Liver (tissue), 9 donors: ENCODE measurements around the gene ANKRD65. TPM values are rescaled to one million over a fixed set of nuclear protein-coding genes. Genes with fewer than 3 reads are reported as not detected.

Experiments used
- DNase-seq: peaks from one replicate; pipeline ENCODE4 v3.0.0-alpha.2; 2017; ENCODE audit warnings: low spot score
- H3K27ac ChIP-seq, 2 donors: one replicate each; pipeline ENCODE4 v1.7.0; 2013; ENCODE audit warnings: inconsistent platforms in 2 of 2, low read length in 2 of 2, control low read depth in 1 of 2, low read depth in 1 of 2, mild to moderate bottlenecking in 1 of 2
- H3K27me3 ChIP-seq, 4 donors: one replicate each; pipeline versions ENCODE4 v1.6.1 to v1.7.0; 2013; ENCODE audit warnings: low read length in 3 of 4, inconsistent platforms in 1 of 4, mild to moderate bottlenecking in 1 of 4, moderate library complexity in 1 of 4; ENCODE audit not compliant: control insufficient read depth in 4 of 4, insufficient read depth in 4 of 4
- H3K36me3 ChIP-seq, 4 donors: one replicate each; pipeline versions ENCODE4 v1.6.1 to v1.7.0; 2013; ENCODE audit warnings: low read length in 3 of 4, mild to moderate bottlenecking in 3 of 4, low read depth in 1 of 4, moderate library complexity in 1 of 4; ENCODE audit not compliant: control insufficient read depth in 4 of 4, insufficient read depth in 3 of 4
- H3K4me1 ChIP-seq, 4 donors: one replicate each; pipeline versions ENCODE4 v1.6.1 to v1.7.0; 2013; ENCODE audit warnings: low read length in 3 of 4, mild to moderate bottlenecking in 3 of 4, moderate library complexity in 1 of 4; ENCODE audit not compliant: control insufficient read depth in 4 of 4, insufficient read depth in 4 of 4
- H3K4me3 ChIP-seq, 3 donors: one replicate each; pipeline versions ENCODE4 v1.6.1 to v1.7.0; 2013; ENCODE audit warnings: low read length in 3 of 3, control low read depth in 1 of 3, low read depth in 1 of 3, mild to moderate bottlenecking in 1 of 3
- H3K9ac ChIP-seq, 2 donors: one replicate each; pipeline ENCODE4 v1.7.0; 2013; ENCODE audit warnings: low read length in 2 of 2, mild to moderate bottlenecking in 2 of 2, moderate library complexity in 2 of 2, control low read depth in 1 of 2, low read depth in 1 of 2
- H3K9me3 ChIP-seq, 4 donors: one replicate each; pipeline versions ENCODE4 v1.6.1 to v1.7.0; 2013; ENCODE audit warnings: low read length in 3 of 4; ENCODE audit not compliant: control insufficient read depth in 4 of 4
- GABPA ChIP-seq, 2 donors: IDR thresholded peaks in 1 of 2; conservative IDR thresholded peaks in 1 of 2; 2 replicates each; pipeline ENCODE4 v1.6.1; 2016; ENCODE audit warnings: antibody characterized with exemption in 2 of 2, mild to moderate bottlenecking in 1 of 2, moderate library complexity in 1 of 2
- HNF4A ChIP-seq, 2 donors: conservative IDR thresholded peaks; 2 replicates each; pipeline ENCODE4 v1.6.1; 2016; ENCODE audit warnings: antibody characterized with exemption in 2 of 2, mild to moderate bottlenecking in 2 of 2
- HNF4G ChIP-seq: IDR thresholded peaks from 2 replicates; pipeline ENCODE4 v1.6.1; 2016; ENCODE audit warnings: antibody characterized with exemption
- NR2F2 ChIP-seq: IDR thresholded peaks from 2 replicates; pipeline ENCODE4 v1.6.1; 2016; ENCODE audit warnings: antibody characterized with exemption
- WGBS: extraction: QIAGEN DNeasy Blood & Tissue Kit; methylation state at CpG from one replicate; pipeline ENCODE4 v1.1.7; 2013; 5-methylcytosine and 5-hydroxymethylcytosine counted together
- polyA plus RNA-seq, 2 donors: library from polyadenylated mRNA; stranded (reverse) in 1 of 2; unstranded in 1 of 2; fragments of 200-250 nt in 1 of 2; fragments of >200 nt in 1 of 2; fragmentation: Nextera tagmentation in 1 of 2; extraction: Ambion mirVana in 1 of 2; gene quantifications; one replicate each; pipeline versions ENCODE4 v1.2.1 to v1.2.3, GENCODE V29; 2013 to 2015
- total RNA-seq, 2 donors: library from RNA; depleted of rRNA; stranded (reverse); fragments of >200 nt; gene quantifications; one replicate each; pipeline ENCODE4 v1.2.3, GENCODE V29; 2014
- TF ChIP-seq, protein P1 (sequence below): IDR thresholded peaks from 2 replicates; pipeline ENCODE4 v1.6.1; 2016; ENCODE audit warnings: antibody characterized with exemption, mild to moderate bottlenecking
- TF ChIP-seq, protein P2 (sequence below): fragments of 150-350 bp; IDR thresholded peaks from 2 replicates; pipeline ENCODE4 v1.5.1; 2017; ENCODE audit warnings: improper control_type of control experiment, low read depth, low read length; ENCODE audit not compliant: missing input control
- TF ChIP-seq, protein P3 (sequence below): IDR thresholded peaks from 2 replicates; pipeline ENCODE4 v1.6.1; 2016; ENCODE audit warnings: antibody characterized with exemption
- donor health status: healthy.
- donor health status: healthy.
- donor health status: healthy.
- donor health status: healthy.
- donor health status: healthy.

Gene ANKRD65
- total and polyA plus RNA-seq, 4 donors = 0.14 to 0.31 (median 0.23) TPM

DNA sequence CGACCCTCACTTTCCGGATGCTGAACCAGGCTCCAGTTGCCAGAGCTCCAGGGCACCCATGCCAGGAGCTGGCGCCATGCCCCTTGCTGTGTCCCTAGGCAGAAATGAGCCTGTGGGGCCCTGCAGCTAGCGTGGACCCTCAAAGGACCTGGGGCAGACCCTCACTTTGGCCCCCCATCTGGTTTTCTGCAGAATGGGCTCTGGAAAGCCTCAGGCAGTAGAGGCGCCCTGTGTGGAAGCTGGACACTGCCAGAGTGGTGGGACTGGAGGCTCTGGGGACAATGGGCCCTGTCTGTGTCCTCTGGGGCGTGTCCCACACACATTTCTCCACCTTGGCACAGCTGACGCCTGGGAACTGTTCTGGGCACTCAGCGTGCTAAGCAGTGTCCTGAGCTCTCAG lies 39.8 kb downstream of the ANKRD65 start:
- H3K36me3 ChIP-seq = peaks cover 5 to 9% (median 8%) of the 10 kb centered on the region in 4 donors
- no peak for DNase-seq
- H3K9me3 ChIP-seq = no peaks in the 10 kb centered on the region
- no peak overlapping the region for H3K9ac ChIP-seq
- 80% methylated on average over 8 of the region's 8 CpGs for WGBS
- no peak overlapping the region for H3K27ac ChIP-seq
- H3K4me3 ChIP-seq = no peak overlapping the region
- peaks cover 0 to 17% (median 8%) of the 10 kb centered on the region in 4 donors for H3K4me1 ChIP-seq
- no peaks in the 10 kb centered on the region for H3K27me3 ChIP-seq
- TF ChIP-seq, protein P1, sequence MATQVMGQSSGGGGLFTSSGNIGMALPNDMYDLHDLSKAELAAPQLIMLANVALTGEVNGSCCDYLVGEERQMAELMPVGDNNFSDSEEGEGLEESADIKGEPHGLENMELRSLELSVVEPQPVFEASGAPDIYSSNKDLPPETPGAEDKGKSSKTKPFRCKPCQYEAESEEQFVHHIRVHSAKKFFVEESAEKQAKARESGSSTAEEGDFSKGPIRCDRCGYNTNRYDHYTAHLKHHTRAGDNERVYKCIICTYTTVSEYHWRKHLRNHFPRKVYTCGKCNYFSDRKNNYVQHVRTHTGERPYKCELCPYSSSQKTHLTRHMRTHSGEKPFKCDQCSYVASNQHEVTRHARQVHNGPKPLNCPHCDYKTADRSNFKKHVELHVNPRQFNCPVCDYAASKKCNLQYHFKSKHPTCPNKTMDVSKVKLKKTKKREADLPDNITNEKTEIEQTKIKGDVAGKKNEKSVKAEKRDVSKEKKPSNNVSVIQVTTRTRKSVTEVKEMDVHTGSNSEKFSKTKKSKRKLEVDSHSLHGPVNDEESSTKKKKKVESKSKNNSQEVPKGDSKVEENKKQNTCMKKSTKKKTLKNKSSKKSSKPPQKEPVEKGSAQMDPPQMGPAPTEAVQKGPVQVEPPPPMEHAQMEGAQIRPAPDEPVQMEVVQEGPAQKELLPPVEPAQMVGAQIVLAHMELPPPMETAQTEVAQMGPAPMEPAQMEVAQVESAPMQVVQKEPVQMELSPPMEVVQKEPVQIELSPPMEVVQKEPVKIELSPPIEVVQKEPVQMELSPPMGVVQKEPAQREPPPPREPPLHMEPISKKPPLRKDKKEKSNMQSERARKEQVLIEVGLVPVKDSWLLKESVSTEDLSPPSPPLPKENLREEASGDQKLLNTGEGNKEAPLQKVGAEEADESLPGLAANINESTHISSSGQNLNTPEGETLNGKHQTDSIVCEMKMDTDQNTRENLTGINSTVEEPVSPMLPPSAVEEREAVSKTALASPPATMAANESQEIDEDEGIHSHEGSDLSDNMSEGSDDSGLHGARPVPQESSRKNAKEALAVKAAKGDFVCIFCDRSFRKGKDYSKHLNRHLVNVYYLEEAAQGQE = no peak
- no peak for TF ChIP-seq GABPA (IDR thresholded peaks at IDR 0.05 in 1 of 2, conservative IDR thresholded peaks at IDR 0.05 in 1 of 2)
- no peak for TF ChIP-seq NR2F2
- no peak for TF ChIP-seq HNF4A (conservative IDR thresholded peaks at IDR 0.05)

DNA sequence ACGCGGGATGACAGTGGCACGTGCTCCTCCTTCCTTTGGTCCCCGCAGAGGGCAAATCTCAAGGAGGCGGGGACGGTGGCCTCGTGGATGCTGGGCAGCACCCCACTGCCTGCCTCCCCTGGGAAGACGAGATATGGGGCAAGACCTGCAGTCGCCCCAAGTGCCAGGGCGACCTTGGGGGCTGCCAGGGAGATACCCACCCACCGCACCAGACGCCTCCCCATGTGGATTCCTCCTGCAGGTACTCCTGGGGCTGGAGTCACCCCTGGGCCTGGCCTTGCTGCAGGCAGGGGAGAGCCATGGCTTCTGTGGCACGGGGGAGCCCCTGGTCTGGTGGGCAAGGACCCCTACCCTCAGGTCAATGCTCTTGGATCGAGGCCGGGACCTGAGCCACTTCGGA lies 40.2 kb downstream of the ANKRD65 start:
- no peak for TF ChIP-seq HNF4G
- TF ChIP-seq, protein P2, sequence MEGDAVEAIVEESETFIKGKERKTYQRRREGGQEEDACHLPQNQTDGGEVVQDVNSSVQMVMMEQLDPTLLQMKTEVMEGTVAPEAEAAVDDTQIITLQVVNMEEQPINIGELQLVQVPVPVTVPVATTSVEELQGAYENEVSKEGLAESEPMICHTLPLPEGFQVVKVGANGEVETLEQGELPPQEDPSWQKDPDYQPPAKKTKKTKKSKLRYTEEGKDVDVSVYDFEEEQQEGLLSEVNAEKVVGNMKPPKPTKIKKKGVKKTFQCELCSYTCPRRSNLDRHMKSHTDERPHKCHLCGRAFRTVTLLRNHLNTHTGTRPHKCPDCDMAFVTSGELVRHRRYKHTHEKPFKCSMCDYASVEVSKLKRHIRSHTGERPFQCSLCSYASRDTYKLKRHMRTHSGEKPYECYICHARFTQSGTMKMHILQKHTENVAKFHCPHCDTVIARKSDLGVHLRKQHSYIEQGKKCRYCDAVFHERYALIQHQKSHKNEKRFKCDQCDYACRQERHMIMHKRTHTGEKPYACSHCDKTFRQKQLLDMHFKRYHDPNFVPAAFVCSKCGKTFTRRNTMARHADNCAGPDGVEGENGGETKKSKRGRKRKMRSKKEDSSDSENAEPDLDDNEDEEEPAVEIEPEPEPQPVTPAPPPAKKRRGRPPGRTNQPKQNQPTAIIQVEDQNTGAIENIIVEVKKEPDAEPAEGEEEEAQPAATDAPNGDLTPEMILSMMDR = no peak
- TF ChIP-seq, protein P1 = no peak
- TF ChIP-seq GABPA (IDR thresholded peaks at IDR 0.05 in 1 of 2, conservative IDR thresholded peaks at IDR 0.05 in 1 of 2) = no peak
- TF ChIP-seq, protein P3, sequence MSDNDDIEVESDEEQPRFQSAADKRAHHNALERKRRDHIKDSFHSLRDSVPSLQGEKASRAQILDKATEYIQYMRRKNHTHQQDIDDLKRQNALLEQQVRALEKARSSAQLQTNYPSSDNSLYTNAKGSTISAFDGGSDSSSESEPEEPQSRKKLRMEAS = no peak
- TF ChIP-seq NR2F2 = no peak

More for the DNA sequence above, 40.2 kb downstream of the ANKRD65 start:
- no peak for DNase-seq
- no peaks in the 10 kb centered on the region for H3K9me3 ChIP-seq
- H3K36me3 ChIP-seq = peaks cover under 1 to 5% (median 3%) of the 10 kb centered on the region in 4 donors
- no peak overlapping the region for H3K9ac ChIP-seq
- no peak overlapping the region for H3K4me3 ChIP-seq
- 95% methylated on average over 16 of the region's 16 CpGs for WGBS
- no peak overlapping the region for H3K27ac ChIP-seq
- H3K4me1 ChIP-seq = peaks cover 0 to 21% (median 11%) of the 10 kb centered on the region in 4 donors
- H3K27me3 ChIP-seq = no peaks in the 10 kb centered on the region
